Calu3 (cell line): Measurements from ENCODE around the gene IRS2. TPM values are rescaled to one million over a fixed set of nuclear protein-coding genes. Genes with fewer than 3 reads are reported as not detected.

Experiments used
- BruUV-seq: library from RNA; stranded (reverse); fragments of 400-500 nt; replicated peaks from 2 replicates; lab custom pipeline; 2021; lab: Mats Ljungman, UMichigan
- CTCF ChIA-PET: fragments of 300-600 bp; sonication (Branson Sonifier 250); formaldehyde crosslinking; loops from one replicate; lab custom pipeline; 2022; ENCODE audit warnings: antibody characterized with exemption; lab: Charles Lee
- DNase-seq: peaks from one replicate; pipeline ENCODE4 v3.0.0; 2022
- H3K27ac Mint-ChIP-seq: one replicate; pipeline ENCODE4 v1.8.0; 2022; ENCODE audit warnings: mixed read lengths; ENCODE audit not compliant: unreplicated experiment
- H3K27me3 Mint-ChIP-seq: one replicate; pipeline ENCODE4 v1.8.0; 2022; ENCODE audit warnings: mixed read lengths; ENCODE audit not compliant: unreplicated experiment
- H3K36me3 Mint-ChIP-seq: one replicate; pipeline ENCODE4 v1.8.0; 2022; ENCODE audit warnings: mild to moderate bottlenecking, moderate library complexity, mixed read lengths; ENCODE audit not compliant: insufficient read depth, unreplicated experiment
- H3K4me1 Mint-ChIP-seq: one replicate; pipeline ENCODE4 v1.8.0; 2022; ENCODE audit warnings: mild to moderate bottlenecking, low read depth, mixed read lengths; ENCODE audit not compliant: unreplicated experiment
- H3K4me3 Mint-ChIP-seq: one replicate; pipeline ENCODE4 v1.8.0; 2022; ENCODE audit warnings: mild to moderate bottlenecking, low read depth, moderate library complexity, mixed read lengths; ENCODE audit not compliant: unreplicated experiment
- H3K9me3 Mint-ChIP-seq: one replicate; pipeline ENCODE4 v1.8.0; 2022; ENCODE audit warnings: low read depth, mixed read lengths; ENCODE audit not compliant: unreplicated experiment
- CTCF ChIP-seq: fragments of 200-600 bp; IDR thresholded peaks from one replicate; pipeline ENCODE4 v1.8.0; 2022; ENCODE audit warnings: antibody characterized with exemption; ENCODE audit not compliant: unreplicated experiment
- intact Hi-C: fragments of 100-400 bp; cut with micrococcal nuclease; formaldehyde crosslinking; loops from one replicate; pipeline ENCODE4 v1.10.0; 2022; ENCODE audit not compliant: unreplicated experiment
- total RNA-seq: library from RNA; stranded (reverse); gene quantifications from 2 replicates; pipeline ENCODE4 v1.2.3, GENCODE V29; 2022

IRS2 gene
- total RNA-seq, 1 experiment from 2014 or later: 5.4 TPM

- no peak for TF ChIP-seq CTCF
- Mint-ChIP-seq H3K4me3 (no peak overlapping the region), H3K4me1 (no peaks in the 10 kb centered on the region), H3K36me3 (no peaks in the 10 kb centered on the region), H3K27me3 (no peaks in the 10 kb centered on the region), H3K27ac (no peak overlapping the region), H3K9me3 (no peaks in the 10 kb centered on the region)
- CTCF ChIA-PET: no interaction called here
- no TSS peak for BruUV-seq
- no peak for DNase-seq
- intact Hi-C loops: no loop called here
Measured at GRCh38 chr13:109725995-109726637, 60.3 kb downstream of the IRS2 start.

GRCh38 chr13:109725297-109725696 lies 61.1 kb downstream of the IRS2 start:
- no peaks in the 10 kb centered on the region for H3K36me3 Mint-ChIP-seq

GRCh38 chr13:109724603-109725002 lies 61.8 kb downstream of the IRS2 start:
- no TSS peak for BruUV-seq
- no peak for DNase-seq
- TF ChIP-seq CTCF: no peak
- Mint-ChIP-seq H3K27me3 (no peaks in the 10 kb centered on the region), H3K27ac (no peak overlapping the region), H3K36me3 (no peaks in the 10 kb centered on the region), H3K4me1 (no peaks in the 10 kb centered on the region), H3K9me3 (no peaks in the 10 kb centered on the region), H3K4me3 (no peak overlapping the region)
- CTCF ChIA-PET: no interaction called here
- intact Hi-C loops: no loop called here

More at GRCh38 chr13:109725297-109725696, 61.1 kb downstream of the IRS2 start:
- Mint-ChIP-seq H3K27ac (no peak overlapping the region), H3K9me3 (no peaks in the 10 kb centered on the region), H3K27me3 (no peaks in the 10 kb centered on the region), H3K4me3 (no peak overlapping the region), H3K4me1 (no peaks in the 10 kb centered on the region)
- intact Hi-C loops: no loop called here
- no peak for TF ChIP-seq CTCF
- CTCF ChIA-PET: no interaction called here
- DNase-seq: no peak
- no TSS peak for BruUV-seq

GRCh38 chr13:109723046-109723445 lies 63.3 kb downstream of the IRS2 start:
- CTCF ChIA-PET: no interaction called here
- no peaks in the 10 kb centered on the region for H3K4me1 Mint-ChIP-seq
- H3K36me3 Mint-ChIP-seq: no peaks in the 10 kb centered on the region

More at GRCh38 chr13:109723046-109723445, 63.3 kb downstream of the IRS2 start:
- TF ChIP-seq CTCF: no peak
- Mint-ChIP-seq H3K4me3 (no peak overlapping the region), H3K27ac (no peak overlapping the region), H3K27me3 (no peaks in the 10 kb centered on the region), H3K9me3 (no peaks in the 10 kb centered on the region)
- intact Hi-C loops: no loop called here
- no TSS peak for BruUV-seq
- no peak for DNase-seq
